DMS79 (cell line): ENCODE data around the gene GSPT1.
"Not testable (repeated sequence)": the region's sequence is repeated elsewhere in the genome, so short reads cannot be mapped to it uniquely, and the experiment has no call there.

Experiments
- DNase-seq: peaks from one replicate; lab custom pipeline; 2025; lab: John Stamatoyannopoulos, UW

Gene GSPT1

GRCh38 chr16:11857161-11857560 lies 58.6 kb downstream of the GSPT1 start:
- no peak for DNase-seq

GRCh38 chr16:11852092-11852809 lies 63.5 kb downstream of the GSPT1 start:
- DNase-seq: no peak

GRCh38 chr16:11851294-11852091 lies 64.3 kb downstream of the GSPT1 start, which contains the start of gene RSL1D1:
RSL1D1 (minus strand) TSS chr16:11851542; CDS start chr16:11851512, 30 bp downstream.
- peak; percentile 79 for DNase-seq

- no peak for DNase-seq
Measured at GRCh38 chr16:11848842-11849241, 66.9 kb downstream of the GSPT1 start.

- DNase-seq: no peak
Measured at GRCh38 chr16:11844499-11844898, 71.3 kb downstream of the GSPT1 start.

- no peak for DNase-seq
Measured at GRCh38 chr16:11843861-11844260, 71.9 kb downstream of the GSPT1 start.

GRCh38 chr16:11843206-11843605 lies 72.5 kb downstream of the GSPT1 start:
- DNase-seq: no peak

GRCh38 chr16:11841026-11841425 lies 74.7 kb downstream of the GSPT1 start:
- no peak for DNase-seq

- DNase-seq: no peak
Measured at GRCh38 chr16:11836650-11837244, 79.0 kb downstream of the GSPT1 start.

GRCh38 chr16:11835891-11836649 lies 79.7 kb downstream of the GSPT1 start:
- DNase-seq: no peak

- DNase-seq: no peak
Measured at GRCh38 chr16:11835309-11835708, 80.4 kb downstream of the GSPT1 start.

GRCh38 chr16:11833951-11834695 lies 81.6 kb downstream of the GSPT1 start:
- DNase-seq: no peak

- DNase-seq: no peak
Measured at GRCh38 chr16:11828696-11829095, 87.1 kb downstream of the GSPT1 start.

- not testable (repeated sequence) for DNase-seq
Measured at GRCh38 chr16:11825520-11826165, 90.1 kb downstream of the GSPT1 start.

GRCh38 chr16:11824362-11824761 lies 91.4 kb downstream of the GSPT1 start:
- DNase-seq: no peak

GRCh38 chr16:11823645-11824044 lies 92.1 kb downstream of the GSPT1 start:
- not testable (repeated sequence) for DNase-seq

- DNase-seq: no peak
Measured at GRCh38 chr16:11819798-11820197, 96.0 kb downstream of the GSPT1 start.

- not testable (repeated sequence) for DNase-seq
Measured at GRCh38 chr16:11818970-11819369, 96.8 kb downstream of the GSPT1 start.
